NCI-H460 (cell line): ENCODE measurements around the gene HLA-C. TPM values are rescaled to one million over a fixed set of nuclear protein-coding genes. Genes with fewer than 3 reads are reported as not detected.

Experiments
- small RNA-seq, 2 experiments: library from RNA; depleted of rRNA; stranded (forward); fragments of <200 nt; gene quantifications; one replicate each; pipeline ENCODE3, GENCODE V24; 2014
- total RNA-seq: library from RNA; depleted of rRNA; stranded (reverse); fragments of >200 nt; shearing (Covaris generic); gene quantifications from 2 replicates; pipeline ENCODE4 v1.2.3, GENCODE V29; 2014; rRNA removed

Gene HLA-C
- total RNA-seq, 1 experiment from 2014 or later = 85.8 TPM

Small RNA genes lying within 50 kb of the gene (small RNA-seq; reads per million reads assigned to genes)
- 0 reads per million in 2 experiments for gene AL662844.1

Other genes starting within 250 kb of the HLA-C start
- not detected in 2 replicates for gene C6orf15, start 159.5 kb downstream of the HLA-C start, total RNA-seq
- gene PSORS1C1, start 157.3 kb downstream of the HLA-C start, total RNA-seq = 0.09 and 0.37 TPM in 2 replicates
- not detected in 2 replicates for gene CDSN, start 151.6 kb downstream of the HLA-C start, total RNA-seq
- gene PSORS1C2, start 133.0 kb downstream of the HLA-C start, total RNA-seq = not detected in 2 replicates
- 8.6 and 10.7 TPM in 2 replicates for gene CCHCR1, start 114.3 kb downstream of the HLA-C start, total RNA-seq
- gene TCF19, start 113.5 kb downstream of the HLA-C start, total RNA-seq = 5.6 and 5.8 TPM in 2 replicates
- not detected in 2 replicates for gene POU5F1, start 101.4 kb downstream of the HLA-C start, total RNA-seq
- gene HLA-B, start 85.1 kb upstream of the HLA-C start, total RNA-seq = 125 and 133 TPM in 2 replicates
- gene MICA, start 131.5 kb upstream of the HLA-C start, total RNA-seq = 13.7 and 15.2 TPM in 2 replicates
- 6.5 and 6.8 TPM in 2 replicates for gene MICB, start 226.1 kb upstream of the HLA-C start, total RNA-seq